ENCODE measurements around the gene LSS. TPM values are rescaled to one million over a fixed set of nuclear protein-coding genes. Genes with fewer than 3 reads are reported as not detected.

Gene LSS
- total and polyA plus RNA-seq, 2 of the 8 experiments (the other 6 are each of a cell fraction or from before 2014, with no cell fraction given) = 96.1 to 123 TPM

DNA sequence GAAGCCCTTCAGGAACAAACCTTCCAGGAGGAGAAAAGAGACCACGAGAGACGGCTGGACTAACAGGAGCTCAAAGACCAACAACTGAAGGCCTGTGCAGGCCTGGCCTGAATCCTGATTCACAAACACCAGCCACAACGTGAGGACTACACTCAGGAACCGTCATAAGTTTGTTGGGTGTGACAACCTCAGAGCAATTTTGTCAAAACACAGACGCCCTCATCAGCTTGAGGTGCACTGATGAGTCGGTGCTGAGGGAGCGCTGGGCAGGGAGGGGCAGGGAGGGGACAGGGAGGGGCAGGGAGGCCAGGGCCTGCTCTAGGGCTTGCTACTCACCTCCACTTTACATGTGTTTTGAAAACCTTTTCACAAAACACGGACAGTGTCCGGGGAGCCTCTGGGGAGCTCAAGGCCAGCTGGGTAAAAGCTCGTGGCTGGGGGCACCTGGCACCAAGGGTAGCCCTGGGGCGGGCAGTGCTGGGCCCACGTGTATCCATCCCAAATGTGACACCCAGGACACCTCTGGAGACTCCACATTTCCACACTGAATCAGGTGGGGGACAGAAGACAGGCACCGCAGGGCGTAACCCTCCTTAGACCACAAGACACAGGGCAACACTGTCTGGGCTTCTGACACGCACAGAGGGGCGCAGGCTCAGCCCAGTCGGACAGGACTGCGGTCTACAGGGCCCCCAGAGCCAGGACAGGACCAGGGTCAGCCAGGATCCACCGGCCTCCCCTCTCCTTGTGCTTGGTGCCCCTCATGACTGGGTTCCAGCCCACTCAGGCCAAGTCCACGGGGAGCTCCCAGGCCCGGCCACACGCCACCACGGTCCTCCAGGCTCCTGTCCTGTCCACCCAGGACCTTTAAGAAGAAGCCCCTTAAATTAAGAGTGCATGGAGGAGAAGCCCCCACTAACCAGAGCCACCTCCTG lies 16.5 kb downstream of the LSS start:
- Histone ChIP-seq H3K23me2 (ENCODE audit: low read depth, low read length) (no peaks in the 10 kb centered on the region), H2AK5ac (ENCODE audit: low read depth, low read length) (no peak overlapping the region), H4K91ac (replicated peaks; ENCODE audit: insufficient read length, low read length) (no peak overlapping the region), H3K79me1 (ENCODE audit: low read depth, low read length) (peaks cover 2% of the 10 kb centered on the region; the same call in 1 of the 2 replicates), H2BK5ac (ENCODE audit: low read depth, low read length) (no peak overlapping the region; the same call in 1 of the 2 replicates), H3K56ac (replicated peaks; ENCODE audit: insufficient read length, low read depth, low read length) (no peak overlapping the region), H3K4ac (replicated peaks; ENCODE audit: insufficient read length, low read depth, low read length) (no peak overlapping the region), H2BK20ac (ENCODE audit: low read length) (no peak overlapping the region), H2BK12ac (ENCODE audit: low read depth, low read length) (no peak overlapping the region), H4K20me1 (replicated peaks in 1 of 2; ENCODE audit: control insufficient read depth in 1 of 2, insufficient read depth in 2 of 2, low read length in 2 of 2) (peaks cover 7 to 32% of the 10 kb centered on the region in 2 experiments), H3K23ac (ENCODE audit: insufficient read length) (no peak overlapping the region), H3K79me2 (ENCODE audit: control insufficient read depth in 1 of 2, insufficient read depth in 2 of 2, low read length in 2 of 2) (no peaks in the 10 kb centered on the region; a peak in 1 of 4 replicates), H2AFZ (ENCODE audit: low read length) (no peak overlapping the region), H3K9me3 (ENCODE audit: insufficient read depth in 2 of 2, low read depth in 1 of 2, low read length in 1 of 2) (no peaks in the 10 kb centered on the region), H2BK15ac (ENCODE audit: low read length) (no peak overlapping the region), H3K18ac (ENCODE audit: extremely low read depth, low read length) (no peak overlapping the region), H3K4me3 (ENCODE audit: extremely low read depth in 1 of 4, insufficient read depth in 2 of 4, low read depth in 3 of 4, low read length in 4 of 4) (no peak overlapping the region), H3K4me1 (replicated peaks in 1 of 4; ENCODE audit: control insufficient read depth in 3 of 4, insufficient read depth in 4 of 4, low read length in 3 of 4) (no peaks in the 10 kb centered on the region), H3K9ac (replicated peaks in 1 of 4; ENCODE audit: extremely low read depth in 1 of 4, low read depth in 3 of 4, low read length in 3 of 4) (no peak overlapping the region), H2BK120ac (replicated peaks; ENCODE audit: low read depth, low read length) (no peak overlapping the region), H3K4me2 (ENCODE audit: insufficient read depth in 1 of 2, low read depth in 2 of 2, low read length in 2 of 2) (no peak overlapping the region), H3K27ac (ENCODE audit: low read depth, low read length) (no peak overlapping the region), H3K27me3 (replicated peaks in 1 of 4; ENCODE audit: control insufficient read depth in 3 of 4, extremely low read depth in 1 of 4, insufficient read depth in 3 of 4, low read length in 3 of 4) (no peaks in the 10 kb centered on the region), H3K14ac (ENCODE audit: insufficient read length) (no peak overlapping the region), H4K8ac (ENCODE audit: extremely low read depth, insufficient read depth, low read length) (no peak overlapping the region; the same call in 1 of the 2 replicates), H4K5ac (ENCODE audit: insufficient read length, low read depth, low read length) (no peak overlapping the region), H3K36me3 (ENCODE audit: control insufficient read depth in 2 of 4, insufficient read depth in 4 of 4, low read length in 3 of 4) (peaks cover 5 to 24% (median 14%) of the 10 kb centered on the region in 4 experiments)
- WGBS, 2 experiments (ENCODE audit: extremely low coverage in 1 of 2, insufficient coverage in 1 of 2, insufficient read length in 1 of 2, insufficient replicate concordance in 2 of 2, low coverage in 1 of 2, low lambda C conversion rate in 2 of 2, missing lambda C conversion rate in 1 of 2) = 90% methylated on average over 20 of the region's 23 CpGs; no CpG with 5 or more reads in 1 of the 2 experiments
- DNase-seq (ENCODE audit: low read depth in 1 of 2, low spot score in 2 of 2) = no peak
- ChIA-PET POLR2A (ENCODE audit: partially characterized antibody) (interaction anchor here (1.0 kb wide), 1 partner anchor 70 kb away, joined by 3 read pairs; no protein-coding TSS in a partner anchor), CTCF (ENCODE audit: partially characterized antibody) (interaction anchor here (0.5 to 1.9 kb wide), 3 partner anchors 13 to 59 kb away, joined by 3 to 7 read pairs (median 4); no protein-coding TSS in a partner anchor)
- no peak for FAIRE-seq
- TF ChIP-seq TAF1 (IDR thresholded peaks at IDR 0.05; ENCODE audit: low read depth, low read length) (no peak), NANOG (IDR thresholded peaks at IDR 0.05; ENCODE audit: insufficient read depth, low read depth, low read length, poor library complexity, severe bottlenecking) (no peak), EGR1 (IDR thresholded peaks at IDR 0.05; ENCODE audit: borderline replicate concordance, low read depth, low read length) (no peak), KDM4A (IDR thresholded peaks at IDR 0.05; ENCODE audit: low read depth, low read length, severe bottlenecking) (no peak), RBBP5 (IDR thresholded peaks at IDR 0.05; ENCODE audit: borderline replicate concordance, low read depth, low read length) (no peak), SP2 (IDR thresholded peaks at IDR 0.05; ENCODE audit: low read length) (no peak), SP4 (IDR thresholded peaks at IDR 0.05; ENCODE audit: low read length) (no peak), GABPA (IDR thresholded peaks at IDR 0.05; ENCODE audit: borderline replicate concordance, insufficient read depth, low read length) (no peak)
- TF ChIP-seq, protein P1, sequence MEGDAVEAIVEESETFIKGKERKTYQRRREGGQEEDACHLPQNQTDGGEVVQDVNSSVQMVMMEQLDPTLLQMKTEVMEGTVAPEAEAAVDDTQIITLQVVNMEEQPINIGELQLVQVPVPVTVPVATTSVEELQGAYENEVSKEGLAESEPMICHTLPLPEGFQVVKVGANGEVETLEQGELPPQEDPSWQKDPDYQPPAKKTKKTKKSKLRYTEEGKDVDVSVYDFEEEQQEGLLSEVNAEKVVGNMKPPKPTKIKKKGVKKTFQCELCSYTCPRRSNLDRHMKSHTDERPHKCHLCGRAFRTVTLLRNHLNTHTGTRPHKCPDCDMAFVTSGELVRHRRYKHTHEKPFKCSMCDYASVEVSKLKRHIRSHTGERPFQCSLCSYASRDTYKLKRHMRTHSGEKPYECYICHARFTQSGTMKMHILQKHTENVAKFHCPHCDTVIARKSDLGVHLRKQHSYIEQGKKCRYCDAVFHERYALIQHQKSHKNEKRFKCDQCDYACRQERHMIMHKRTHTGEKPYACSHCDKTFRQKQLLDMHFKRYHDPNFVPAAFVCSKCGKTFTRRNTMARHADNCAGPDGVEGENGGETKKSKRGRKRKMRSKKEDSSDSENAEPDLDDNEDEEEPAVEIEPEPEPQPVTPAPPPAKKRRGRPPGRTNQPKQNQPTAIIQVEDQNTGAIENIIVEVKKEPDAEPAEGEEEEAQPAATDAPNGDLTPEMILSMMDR (IDR thresholded peaks at IDR 0.05; ENCODE audit: control extremely low read depth in 1 of 3, insufficient read depth in 1 of 3, low read depth in 1 of 3, low read length in 3 of 3) = no peak

Data from H1 (cell line).